ENCODE measurements around the gene PGM2. TPM values are rescaled to one million over a fixed set of nuclear protein-coding genes. Genes with fewer than 3 reads are reported as not detected.

Gene PGM2
- polyA plus RNA-seq, 1 donor (not counting 4 experiments of a cell fraction or from before 2014, with no cell fraction given), result 45.0 TPM

DNA sequence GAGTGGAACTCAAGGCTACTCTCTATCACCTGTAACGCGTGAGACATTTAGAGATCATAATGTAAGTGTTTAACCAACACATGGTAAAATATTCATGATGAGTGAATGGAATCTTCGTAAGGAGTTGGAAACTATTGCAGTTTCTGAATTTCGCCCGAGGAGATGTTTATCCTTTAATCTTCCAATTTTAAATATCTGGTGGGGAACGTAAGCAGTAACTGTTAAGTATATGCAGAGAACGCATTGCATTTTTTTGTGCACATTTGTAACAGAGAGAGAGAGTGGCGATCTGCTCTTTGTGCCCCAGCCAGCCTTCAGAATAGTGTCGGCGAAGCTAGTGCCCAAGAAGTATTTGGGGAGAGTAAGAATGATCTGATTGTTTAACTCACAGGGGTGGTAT lies 9.8 kb downstream of the PGM2 start:
- Histone ChIP-seq H3K79me2 (ENCODE audit: control insufficient read depth, insufficient read depth, low read length) (peaks cover 1% of the 10 kb centered on the region), H3K27me3 (ENCODE audit: control insufficient read depth, extremely low read depth, insufficient read depth, low read length) (no peaks in the 10 kb centered on the region), H3K9me3 (ENCODE audit: control insufficient read depth, low read depth, low read length) (no peaks in the 10 kb centered on the region), H3K4me2 (ENCODE audit: control insufficient read depth, extremely low read depth, insufficient read depth, low read depth, low read length) (no peak overlapping the region), H3K4me3 (ENCODE audit: control insufficient read depth in 2 of 3, extremely low read depth in 1 of 3, insufficient read depth in 2 of 3, low read depth in 1 of 3, low read length in 3 of 3) (no peak overlapping the region), H3K4me1 (ENCODE audit: control insufficient read depth, extremely low read depth, insufficient read depth, low read length) (peaks cover 1% of the 10 kb centered on the region), H3K9ac (ENCODE audit: control insufficient read depth, extremely low read depth, insufficient read depth, low read length) (no peak overlapping the region), H3K36me3 (ENCODE audit: control insufficient read depth in 2 of 2, extremely low read depth in 1 of 2, insufficient read depth in 2 of 2, low read length in 2 of 2) (peaks cover 10 to 27% of the 10 kb centered on the region in 2 experiments), H3K27ac (ENCODE audit: control insufficient read depth, insufficient read depth, low read length) (no peak overlapping the region), H4K20me1 (ENCODE audit: control insufficient read depth, extremely low read depth, insufficient read depth, low read length) (no peaks in the 10 kb centered on the region), H2AFZ (ENCODE audit: control insufficient read depth, low read length) (no peak overlapping the region), H3K9me1 (ENCODE audit: control insufficient read depth, extremely low read depth, insufficient read depth, low read length) (no peaks in the 10 kb centered on the region)
- dilution Hi-C loops (cut with MboI; ENCODE audit: extremely low pct_ligation_motif_present, low sequenced_read_pairs), result no loop called here
- TF ChIP-seq EZH2 (IDR thresholded peaks at IDR 0.05; ENCODE audit: low read length), result no peak
- TF ChIP-seq, protein P1, sequence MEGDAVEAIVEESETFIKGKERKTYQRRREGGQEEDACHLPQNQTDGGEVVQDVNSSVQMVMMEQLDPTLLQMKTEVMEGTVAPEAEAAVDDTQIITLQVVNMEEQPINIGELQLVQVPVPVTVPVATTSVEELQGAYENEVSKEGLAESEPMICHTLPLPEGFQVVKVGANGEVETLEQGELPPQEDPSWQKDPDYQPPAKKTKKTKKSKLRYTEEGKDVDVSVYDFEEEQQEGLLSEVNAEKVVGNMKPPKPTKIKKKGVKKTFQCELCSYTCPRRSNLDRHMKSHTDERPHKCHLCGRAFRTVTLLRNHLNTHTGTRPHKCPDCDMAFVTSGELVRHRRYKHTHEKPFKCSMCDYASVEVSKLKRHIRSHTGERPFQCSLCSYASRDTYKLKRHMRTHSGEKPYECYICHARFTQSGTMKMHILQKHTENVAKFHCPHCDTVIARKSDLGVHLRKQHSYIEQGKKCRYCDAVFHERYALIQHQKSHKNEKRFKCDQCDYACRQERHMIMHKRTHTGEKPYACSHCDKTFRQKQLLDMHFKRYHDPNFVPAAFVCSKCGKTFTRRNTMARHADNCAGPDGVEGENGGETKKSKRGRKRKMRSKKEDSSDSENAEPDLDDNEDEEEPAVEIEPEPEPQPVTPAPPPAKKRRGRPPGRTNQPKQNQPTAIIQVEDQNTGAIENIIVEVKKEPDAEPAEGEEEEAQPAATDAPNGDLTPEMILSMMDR (optimal IDR thresholded peaks at IDR 0.05 in 1 of 3, IDR thresholded peaks at IDR 0.05 in 1 of 3, conservative IDR thresholded peaks at IDR 0.05 in 1 of 3; ENCODE audit: extremely low read depth in 1 of 3, insufficient read depth in 2 of 3, low read length in 3 of 3), result no peak
- FAIRE-seq (no peak), DNase-seq (ENCODE audit: low read depth, low spot score) (no peak)

DNA sequence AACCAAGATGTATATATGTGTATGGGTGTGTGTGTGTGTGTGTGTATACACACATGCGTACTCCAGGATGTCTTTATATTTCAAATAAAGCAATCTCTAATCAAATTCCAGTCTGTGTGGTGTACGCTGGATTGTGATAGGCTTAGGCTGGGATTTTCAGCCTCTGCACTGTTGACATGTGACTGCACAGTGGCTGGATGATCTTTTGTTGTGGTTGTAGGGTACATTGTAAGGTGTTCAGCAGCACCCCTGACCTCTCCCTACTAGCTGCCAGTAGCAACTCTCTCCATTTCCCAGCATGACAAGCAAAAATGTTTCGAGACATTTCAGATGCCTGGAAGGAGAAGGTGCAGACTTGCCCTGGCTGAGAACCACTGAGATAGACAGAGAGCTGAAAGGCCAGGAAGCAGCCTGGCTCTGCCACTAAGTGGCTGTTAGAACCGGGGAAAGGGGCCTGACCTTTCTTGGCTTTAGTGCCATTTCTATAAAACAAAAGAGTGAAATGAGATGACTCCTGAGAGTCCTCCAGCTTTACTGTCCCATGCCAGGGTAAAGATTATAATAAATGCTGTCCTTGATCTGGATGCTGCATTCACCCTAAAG lies 10.5 kb downstream of the PGM2 start:
- Histone ChIP-seq H3K9ac (ENCODE audit: control insufficient read depth, extremely low read depth, insufficient read depth, low read length) (no peak overlapping the region), H3K79me2 (ENCODE audit: control insufficient read depth, insufficient read depth, low read length) (no peaks in the 10 kb centered on the region), H4K20me1 (ENCODE audit: control insufficient read depth, extremely low read depth, insufficient read depth, low read length) (no peaks in the 10 kb centered on the region), H3K4me1 (ENCODE audit: control insufficient read depth, extremely low read depth, insufficient read depth, low read length) (no peaks in the 10 kb centered on the region), H3K4me3 (ENCODE audit: control insufficient read depth in 2 of 3, extremely low read depth in 1 of 3, insufficient read depth in 2 of 3, low read depth in 1 of 3, low read length in 3 of 3) (no peak overlapping the region), H3K9me1 (ENCODE audit: control insufficient read depth, extremely low read depth, insufficient read depth, low read length) (no peaks in the 10 kb centered on the region), H3K36me3 (ENCODE audit: control insufficient read depth in 2 of 2, extremely low read depth in 1 of 2, insufficient read depth in 2 of 2, low read length in 2 of 2) (peaks cover 13 to 27% of the 10 kb centered on the region in 2 experiments), H2AFZ (ENCODE audit: control insufficient read depth, low read length) (no peak overlapping the region), H3K4me2 (ENCODE audit: control insufficient read depth, extremely low read depth, insufficient read depth, low read depth, low read length) (no peak overlapping the region), H3K9me3 (ENCODE audit: control insufficient read depth, low read depth, low read length) (no peaks in the 10 kb centered on the region), H3K27me3 (ENCODE audit: control insufficient read depth, extremely low read depth, insufficient read depth, low read length) (no peaks in the 10 kb centered on the region), H3K27ac (ENCODE audit: control insufficient read depth, insufficient read depth, low read length) (no peak overlapping the region)
- DNase-seq (ENCODE audit: low read depth, low spot score), result no peak
- dilution Hi-C loops (cut with MboI; ENCODE audit: extremely low pct_ligation_motif_present, low sequenced_read_pairs), result no loop called here
- no peak for TF ChIP-seq EZH2 (IDR thresholded peaks at IDR 0.05; ENCODE audit: low read length)
- TF ChIP-seq, protein P1 (optimal IDR thresholded peaks at IDR 0.05 in 1 of 3, IDR thresholded peaks at IDR 0.05 in 1 of 3, conservative IDR thresholded peaks at IDR 0.05 in 1 of 3; ENCODE audit: extremely low read depth in 1 of 3, insufficient read depth in 2 of 3, low read length in 3 of 3), result no peak
- peak; percentile 17 for FAIRE-seq
